Astrocyte of the spinal cord (primary cell): Measurements from ENCODE around the gene CEP131.

Experiments
- DNase-seq: peaks from one replicate; pipeline ENCODE4 v3.0.0; 2011; ENCODE audit warnings: low read depth, low spot score
- H3K4me3 ChIP-seq: 2 replicates; pipeline ENCODE4 v1.5.1; 2011; ENCODE audit warnings: low read depth, mild to moderate bottlenecking, low read length, moderate library complexity
- in situ Hi-C: cut with HindIII; loops from 2 replicates; pipeline ENCODE4 v1.10.0; 2017; ENCODE audit warnings: low sequenced_read_pairs
- TF ChIP-seq, protein P1 (sequence below): IDR thresholded peaks from 2 replicates; pipeline ENCODE4 v1.5.1; 2012; ENCODE audit warnings: low read depth, mild to moderate bottlenecking, low read length, inconsistent platforms

Gene CEP131

DNA sequence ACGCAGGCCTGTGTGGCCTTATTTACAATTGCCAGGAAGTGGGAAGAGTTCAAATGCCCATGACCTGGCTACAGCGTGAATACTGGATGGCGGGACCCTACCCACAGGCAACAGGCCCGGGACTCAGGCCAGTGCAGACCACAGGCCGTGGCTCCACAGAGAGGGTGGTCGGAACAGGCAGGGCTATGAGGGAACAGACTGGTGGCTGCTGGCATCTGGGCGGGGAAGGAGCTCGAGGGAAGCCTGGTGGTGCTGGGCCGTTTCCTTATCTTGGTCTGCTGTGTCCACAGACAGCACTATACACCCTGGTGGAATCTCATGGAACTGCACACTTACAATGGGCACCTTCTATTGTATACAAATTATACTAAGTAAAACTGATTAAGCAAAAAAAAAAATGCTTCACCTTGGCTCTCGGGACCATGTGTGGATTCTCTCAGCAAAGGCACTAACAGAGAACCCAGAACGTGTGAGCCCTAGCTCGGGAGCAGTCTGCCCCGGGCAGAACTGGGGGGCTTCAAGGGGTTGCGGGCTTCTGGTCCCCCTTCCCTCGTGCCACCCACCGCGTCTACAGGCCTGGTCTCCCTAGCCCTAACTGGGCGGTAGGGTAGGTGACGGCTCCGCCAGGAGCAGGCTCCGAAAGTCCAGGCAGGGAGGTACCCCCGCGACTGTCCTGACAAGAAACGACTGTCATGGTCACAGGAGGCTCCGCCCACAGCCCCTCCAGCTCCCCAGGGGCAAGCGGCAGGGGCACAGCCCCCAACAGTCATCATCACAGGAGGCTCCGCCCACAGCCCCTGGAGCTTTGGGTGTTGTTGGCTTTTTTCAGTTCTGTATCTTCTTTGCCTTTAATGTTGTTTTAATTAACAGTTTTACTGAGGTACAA, 21.8 kb downstream of the CEP131 start:
- no peak overlapping the region for H3K4me3 ChIP-seq
- DNase-seq, result peak; percentile 67
- in situ Hi-C loops, result no loop called here
- TF ChIP-seq, protein P1, sequence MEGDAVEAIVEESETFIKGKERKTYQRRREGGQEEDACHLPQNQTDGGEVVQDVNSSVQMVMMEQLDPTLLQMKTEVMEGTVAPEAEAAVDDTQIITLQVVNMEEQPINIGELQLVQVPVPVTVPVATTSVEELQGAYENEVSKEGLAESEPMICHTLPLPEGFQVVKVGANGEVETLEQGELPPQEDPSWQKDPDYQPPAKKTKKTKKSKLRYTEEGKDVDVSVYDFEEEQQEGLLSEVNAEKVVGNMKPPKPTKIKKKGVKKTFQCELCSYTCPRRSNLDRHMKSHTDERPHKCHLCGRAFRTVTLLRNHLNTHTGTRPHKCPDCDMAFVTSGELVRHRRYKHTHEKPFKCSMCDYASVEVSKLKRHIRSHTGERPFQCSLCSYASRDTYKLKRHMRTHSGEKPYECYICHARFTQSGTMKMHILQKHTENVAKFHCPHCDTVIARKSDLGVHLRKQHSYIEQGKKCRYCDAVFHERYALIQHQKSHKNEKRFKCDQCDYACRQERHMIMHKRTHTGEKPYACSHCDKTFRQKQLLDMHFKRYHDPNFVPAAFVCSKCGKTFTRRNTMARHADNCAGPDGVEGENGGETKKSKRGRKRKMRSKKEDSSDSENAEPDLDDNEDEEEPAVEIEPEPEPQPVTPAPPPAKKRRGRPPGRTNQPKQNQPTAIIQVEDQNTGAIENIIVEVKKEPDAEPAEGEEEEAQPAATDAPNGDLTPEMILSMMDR, result peak; percentile 70

DNA sequence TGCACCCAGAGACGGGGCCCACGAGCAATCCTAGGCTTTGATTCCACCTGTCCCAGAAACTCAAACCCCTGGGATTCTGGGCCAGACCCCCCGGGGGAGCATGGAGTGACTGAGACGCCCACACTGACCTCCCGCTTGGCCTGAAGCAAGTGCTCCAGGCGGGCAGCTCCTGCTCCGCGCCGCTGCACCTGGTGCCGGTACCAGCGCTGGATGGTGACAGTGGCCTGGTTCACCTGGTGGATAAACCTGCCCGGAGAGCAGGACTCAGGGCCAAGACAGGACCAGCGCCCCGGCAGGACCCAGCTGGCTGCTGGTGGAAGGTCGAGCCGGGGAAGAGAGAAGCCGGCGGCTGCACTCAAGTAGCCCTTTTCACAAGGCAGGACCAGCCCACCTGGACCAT, 22.6 kb downstream of the CEP131 start:
- H3K4me3 ChIP-seq, result no peak overlapping the region
- TF ChIP-seq, protein P1, result no peak
- in situ Hi-C loops, result no loop called here
- no peak for DNase-seq

DNA sequence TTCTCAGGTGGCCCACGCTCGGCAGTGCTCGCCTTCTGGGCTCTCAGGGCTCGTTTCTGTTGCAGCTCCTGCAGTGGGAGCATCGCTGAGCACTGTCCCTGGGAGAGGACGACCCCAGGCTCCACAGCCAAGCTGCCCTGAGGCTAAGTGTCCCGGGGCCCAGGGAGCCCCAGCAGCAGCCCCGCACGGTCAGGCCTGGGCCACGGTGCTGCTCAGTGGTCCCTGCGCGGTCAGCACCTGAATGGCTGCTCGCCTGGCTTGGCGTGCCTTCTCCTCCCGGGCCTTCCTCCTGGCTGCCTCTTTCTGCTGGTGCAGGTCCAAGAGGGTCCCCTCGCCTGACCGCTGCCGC, 23.3 kb downstream of the CEP131 start:
- no peak for DNase-seq
- H3K4me3 ChIP-seq, result no peak overlapping the region
- TF ChIP-seq, protein P1, result no peak
- in situ Hi-C loops, result no loop called here

DNA sequence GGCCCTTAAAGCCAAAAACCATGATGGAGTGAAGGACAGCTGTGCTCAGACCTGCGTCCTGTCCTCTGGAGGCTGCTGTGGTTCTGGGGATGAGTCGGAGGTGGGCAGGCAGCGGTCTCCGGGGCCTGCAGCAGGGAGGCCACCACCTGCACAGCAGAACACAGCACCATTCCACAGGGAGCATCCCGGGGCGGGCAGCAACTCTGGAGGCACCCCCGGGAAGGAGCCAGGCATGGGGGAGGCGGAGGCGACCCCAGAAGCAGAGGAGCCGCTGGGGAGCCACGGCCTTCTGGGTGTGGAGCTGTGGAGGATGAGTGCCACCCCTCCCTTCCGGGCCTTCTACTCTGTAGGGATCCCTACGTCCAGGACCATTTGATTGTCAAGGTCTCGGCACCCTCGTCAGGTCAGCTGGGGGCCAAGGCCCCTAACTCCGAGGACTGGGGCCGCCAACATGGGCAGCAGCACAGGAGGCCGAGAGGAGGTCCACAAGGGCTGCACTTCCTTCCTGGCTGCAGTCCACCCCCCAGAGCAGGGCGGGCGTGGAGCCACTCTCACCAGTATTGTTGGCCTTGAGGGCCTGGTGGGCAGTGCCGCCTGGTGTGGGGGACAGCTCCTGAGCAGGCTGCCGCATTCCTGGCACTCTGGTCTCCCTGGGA, 23.8 kb downstream of the CEP131 start:
- H3K4me3 ChIP-seq, result no peak overlapping the region
- no peak for DNase-seq
- in situ Hi-C loops, result no loop called here
- TF ChIP-seq, protein P1, result no peak

DNA sequence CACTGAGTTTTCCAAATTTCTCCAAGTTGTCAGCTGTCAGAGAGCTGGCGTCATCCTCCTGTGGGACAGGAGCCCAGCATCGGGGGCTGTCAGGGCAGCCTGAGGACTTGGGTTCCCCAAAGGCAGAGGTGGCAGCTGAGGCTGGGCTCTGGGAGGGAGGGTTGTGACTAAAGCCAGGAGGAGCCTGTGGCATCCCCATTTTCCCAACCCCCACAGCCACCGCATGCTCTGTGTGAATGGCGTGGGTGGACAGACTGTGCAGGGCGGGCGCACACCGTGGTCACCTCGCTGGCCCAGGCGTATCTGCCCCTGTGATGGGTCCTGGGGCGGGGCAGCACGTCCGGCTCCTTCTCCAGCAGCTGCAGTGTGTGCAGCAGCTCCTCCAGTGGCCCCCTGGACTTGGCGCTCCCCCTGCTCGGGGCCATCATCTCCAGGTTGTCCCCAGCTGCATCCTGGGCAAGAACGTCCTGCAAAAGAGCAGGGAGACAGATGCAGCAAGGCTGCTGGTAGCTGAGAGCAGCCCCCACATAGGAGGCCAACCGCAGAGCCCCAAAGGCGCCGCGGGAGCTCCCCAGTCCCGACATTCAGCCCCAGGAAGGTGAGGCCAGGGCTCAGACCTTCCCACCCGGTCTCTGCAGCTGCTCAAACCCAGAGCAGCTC, 24.8 kb downstream of the CEP131 start:
- in situ Hi-C loops, result no loop called here
- H3K4me3 ChIP-seq, result no peak overlapping the region
- TF ChIP-seq, protein P1, result no peak
- no peak for DNase-seq

DNA sequence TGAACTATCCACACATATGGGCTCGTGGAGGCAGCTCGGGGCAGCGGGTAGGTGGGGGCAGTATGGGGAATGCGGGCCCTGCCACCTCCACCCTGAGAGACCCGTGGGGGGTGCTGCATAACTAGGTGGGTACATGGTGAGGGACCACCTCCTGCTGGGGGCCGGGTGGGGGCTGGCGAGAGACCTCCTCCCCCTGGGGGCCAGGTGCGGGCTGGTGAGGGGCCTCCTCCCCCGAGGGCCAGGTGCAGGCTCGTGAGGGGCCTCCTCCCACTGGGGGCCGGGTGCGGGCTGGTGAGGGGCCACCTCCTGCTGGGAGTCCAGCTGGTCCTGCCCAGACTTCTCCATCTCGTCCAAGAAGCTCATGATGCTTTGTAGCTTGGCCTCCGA, 25.4 kb downstream of the CEP131 start:
- TF ChIP-seq, protein P1, result no peak
- DNase-seq, result no peak
- in situ Hi-C loops, result no loop called here
- H3K4me3 ChIP-seq, result no peak overlapping the region
